ENCODE data around the gene PFDN4. TPM values are rescaled to one million over a fixed set of nuclear protein-coding genes. Genes with fewer than 3 reads are reported as not detected.
A peak's percentile ranks its signal among the peaks of the same experiment; 100 is the strongest.

PFDN4 gene
- total and polyA plus RNA-seq, 2 donors (not counting 1 experiment from before 2014, with no cell fraction given), result 9.1 to 16.8 TPM

- DNase-seq, result no peak
- peaks cover 47% of the 10 kb centered on the region for H3K79me2 ChIP-seq (ENCODE audit: control insufficient read depth, insufficient read depth, low read length)
- H3K9ac ChIP-seq (ENCODE audit: low read length), result peak overlapping the region; percentile 85
- H3K4me1 ChIP-seq (ENCODE audit: control insufficient read depth in 2 of 2, insufficient read depth in 2 of 2, low read length in 2 of 2), result peaks cover 11 to 12% of the 10 kb centered on the region in 2 donors
- H3K9me3 ChIP-seq (ENCODE audit: control extremely low read depth in 1 of 3, control insufficient read depth in 2 of 3, insufficient read depth in 1 of 3, low read length in 2 of 3), result no peaks in the 10 kb centered on the region
- H3K27ac Mint-ChIP-seq, result peak overlapping the region; percentile 85
- H3K9me3 Mint-ChIP-seq (ENCODE audit: insufficient read depth), result no peaks in the 10 kb centered on the region
- CTCF ChIA-PET, result interaction anchor here (0.5 to 3.1 kb wide), 10 partner anchors 10 to 1903 kb away, joined by 3 to 31 read pairs (median 3); no protein-coding TSS in a partner anchor
- H3K27ac ChIP-seq (ENCODE audit: low read length in 2 of 2), result peak overlapping the region in 1 of 2 donors; percentile 92
- H3K4me1 Mint-ChIP-seq, result peaks cover 29% of the 10 kb centered on the region
- no peaks in the 10 kb centered on the region for H3K27me3 ChIP-seq (replicated peaks in 1 of 4; ENCODE audit: control extremely low read depth in 1 of 4, control insufficient read depth in 3 of 4, insufficient read depth in 4 of 4, low read length in 3 of 4)
- H3K4me2 ChIP-seq (replicated peaks; ENCODE audit: low read depth, low read length, poor library complexity, severe bottlenecking), result peak overlapping the region; percentile 95
- ATAC-seq (ENCODE audit: low read depth), result no peak
- no peaks in the 10 kb centered on the region for H3K27me3 Mint-ChIP-seq
- WGBS (ENCODE audit: insufficient coverage), result 3% methylated on average over 12 of the region's 15 CpGs
- POLR2A ChIA-PET, result no interaction called here
- no peak for TF ChIP-seq EZH2 (IDR thresholded peaks at IDR 0.05; ENCODE audit: borderline replicate concordance, insufficient read depth, low read depth, low read length, poor library complexity, severe bottlenecking)
- TF ChIP-seq, protein P1, sequence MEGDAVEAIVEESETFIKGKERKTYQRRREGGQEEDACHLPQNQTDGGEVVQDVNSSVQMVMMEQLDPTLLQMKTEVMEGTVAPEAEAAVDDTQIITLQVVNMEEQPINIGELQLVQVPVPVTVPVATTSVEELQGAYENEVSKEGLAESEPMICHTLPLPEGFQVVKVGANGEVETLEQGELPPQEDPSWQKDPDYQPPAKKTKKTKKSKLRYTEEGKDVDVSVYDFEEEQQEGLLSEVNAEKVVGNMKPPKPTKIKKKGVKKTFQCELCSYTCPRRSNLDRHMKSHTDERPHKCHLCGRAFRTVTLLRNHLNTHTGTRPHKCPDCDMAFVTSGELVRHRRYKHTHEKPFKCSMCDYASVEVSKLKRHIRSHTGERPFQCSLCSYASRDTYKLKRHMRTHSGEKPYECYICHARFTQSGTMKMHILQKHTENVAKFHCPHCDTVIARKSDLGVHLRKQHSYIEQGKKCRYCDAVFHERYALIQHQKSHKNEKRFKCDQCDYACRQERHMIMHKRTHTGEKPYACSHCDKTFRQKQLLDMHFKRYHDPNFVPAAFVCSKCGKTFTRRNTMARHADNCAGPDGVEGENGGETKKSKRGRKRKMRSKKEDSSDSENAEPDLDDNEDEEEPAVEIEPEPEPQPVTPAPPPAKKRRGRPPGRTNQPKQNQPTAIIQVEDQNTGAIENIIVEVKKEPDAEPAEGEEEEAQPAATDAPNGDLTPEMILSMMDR (IDR thresholded peaks at IDR 0.05), result no peak
- H3K4me3 Mint-ChIP-seq, result peak overlapping the region; percentile 86
- intact Hi-C loops (cut with micrococcal nuclease), result loop anchor here (10.0 kb wide), 1 partner anchor 634 kb away; no protein-coding TSS in a partner anchor
- H2AFZ ChIP-seq (ENCODE audit: insufficient read depth, low read depth, low read length, poor library complexity, severe bottlenecking), result peak overlapping the region; percentile 86
- peak overlapping the region; percentile 34 to 94 (median 84) for H3K4me3 ChIP-seq (ENCODE audit: control extremely low read depth in 1 of 5, extremely low read depth in 1 of 5, insufficient read depth in 1 of 5, low read depth in 2 of 5, low read length in 4 of 5)
- H4K20me1 ChIP-seq (ENCODE audit: control insufficient read depth, insufficient read depth, low read length, poor library complexity, severe bottlenecking), result peaks cover 22% of the 10 kb centered on the region
- no peaks in the 10 kb centered on the region for H3K36me3 ChIP-seq (replicated peaks in 1 of 2; ENCODE audit: control extremely low read depth in 1 of 2, control insufficient read depth in 1 of 2, extremely low read depth in 1 of 2, insufficient read depth in 2 of 2, low read length in 1 of 2)
Observed at GRCh38 chr20:54208548-54209176, 775 bp downstream of the PFDN4 start.

DNA sequence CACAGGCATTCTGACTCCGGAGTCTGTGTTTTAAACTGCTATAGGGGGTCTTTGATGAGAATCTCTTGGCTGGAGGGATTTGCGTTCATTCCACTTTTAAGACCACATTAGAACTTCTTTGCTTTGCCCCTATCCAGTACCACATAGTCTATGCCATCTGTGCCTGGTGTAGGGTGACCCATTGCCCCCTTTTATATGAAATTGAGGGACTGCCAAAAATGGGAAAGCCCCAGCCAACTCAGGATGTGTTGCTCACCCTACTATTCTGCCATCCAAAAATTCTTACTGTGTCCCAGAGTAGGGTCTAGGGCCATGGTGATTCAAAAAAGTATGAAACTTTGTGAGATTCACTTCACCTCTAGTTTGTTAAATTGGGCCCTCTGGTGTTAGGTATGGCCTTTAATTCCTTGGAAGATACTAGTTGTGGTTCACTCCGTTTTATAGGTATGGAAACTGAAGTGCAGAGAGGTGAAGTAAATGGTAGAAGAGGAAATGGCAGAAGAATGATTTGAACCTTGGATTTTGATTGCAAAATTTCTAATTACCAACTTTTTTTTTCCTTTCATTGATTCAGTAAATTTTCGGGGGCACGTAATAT is 1.4 kb downstream of the PFDN4 start:
- no peaks in the 10 kb centered on the region for H3K27me3 ChIP-seq (replicated peaks in 1 of 4; ENCODE audit: control extremely low read depth in 1 of 4, control insufficient read depth in 3 of 4, insufficient read depth in 4 of 4, low read length in 3 of 4)
- Mint-ChIP-seq H3K9me3 (ENCODE audit: insufficient read depth) (no peaks in the 10 kb centered on the region), H3K4me1 (peaks cover 29% of the 10 kb centered on the region), H3K27me3 (no peaks in the 10 kb centered on the region), H3K4me3 (peak overlapping the region; percentile 86), H3K27ac (no peak overlapping the region)
- H3K36me3 ChIP-seq (replicated peaks in 1 of 2; ENCODE audit: control extremely low read depth in 1 of 2, control insufficient read depth in 1 of 2, extremely low read depth in 1 of 2, insufficient read depth in 2 of 2, low read length in 1 of 2), result no peaks in the 10 kb centered on the region
- TF ChIP-seq, protein P1 (IDR thresholded peaks at IDR 0.05), result no peak
- TF ChIP-seq EZH2 (IDR thresholded peaks at IDR 0.05; ENCODE audit: borderline replicate concordance, insufficient read depth, low read depth, low read length, poor library complexity, severe bottlenecking), result no peak
- peaks cover 47% of the 10 kb centered on the region for H3K79me2 ChIP-seq (ENCODE audit: control insufficient read depth, insufficient read depth, low read length)
- no peak overlapping the region for H3K27ac ChIP-seq (ENCODE audit: low read length in 2 of 2)
- POLR2A ChIA-PET, result no interaction called here
- H4K20me1 ChIP-seq (ENCODE audit: control insufficient read depth, insufficient read depth, low read length, poor library complexity, severe bottlenecking), result peaks cover 22% of the 10 kb centered on the region
- H3K4me3 ChIP-seq (ENCODE audit: control extremely low read depth in 1 of 5, extremely low read depth in 1 of 5, insufficient read depth in 1 of 5, low read depth in 2 of 5, low read length in 4 of 5), result peak overlapping the region in 1 of 5 experiments; percentile 84
- no peak overlapping the region for H2AFZ ChIP-seq (ENCODE audit: insufficient read depth, low read depth, low read length, poor library complexity, severe bottlenecking)
- peak overlapping the region; percentile 95 for H3K4me2 ChIP-seq (replicated peaks; ENCODE audit: low read depth, low read length, poor library complexity, severe bottlenecking)
- intact Hi-C loops (cut with micrococcal nuclease), result loop anchor here (10.0 kb wide), 1 partner anchor 635 kb away; no protein-coding TSS in a partner anchor
- H3K9me3 ChIP-seq (ENCODE audit: control extremely low read depth in 1 of 3, control insufficient read depth in 2 of 3, insufficient read depth in 1 of 3, low read length in 2 of 3), result no peaks in the 10 kb centered on the region
- H3K9ac ChIP-seq (ENCODE audit: low read length), result peak overlapping the region; percentile 85
- no peak for ATAC-seq (ENCODE audit: low read depth)
- CTCF ChIA-PET, result interaction anchor here (0.5 to 3.1 kb wide), 3 partner anchors 9 to 293 kb away, joined by 3 to 31 read pairs (median 6); no protein-coding TSS in a partner anchor
- no CpG with 5 or more reads among the region's 5 CpGs for WGBS (ENCODE audit: insufficient coverage)
- peaks cover 11 to 12% of the 10 kb centered on the region in 2 donors for H3K4me1 ChIP-seq (ENCODE audit: control insufficient read depth in 2 of 2, insufficient read depth in 2 of 2, low read length in 2 of 2)
- no peak for DNase-seq
